Lower lobe of right lung (tissue), 2 donors: ENCODE results near the gene ABO. TPM values are rescaled to one million over a fixed set of nuclear protein-coding genes. Genes with fewer than 3 reads are reported as not detected.
"Not testable (repeated sequence)": the region's sequence is repeated elsewhere in the genome, so short reads cannot be mapped to it uniquely, and the experiment has no call there.

Experiments
- ATAC-seq, 2 donors: fragments of 200-7000 bp; cut with Tn5 transposase; one replicate each; pipeline ENCODE4 v1.9.1; 2020 to 2022; ENCODE audit warnings: mild to moderate bottlenecking in 2 of 2, moderate library complexity in 2 of 2
- DNase-seq: peaks from one replicate; pipeline ENCODE4 v3.0.0-alpha.2; 2020
- H3K27ac ChIP-seq: fragments of 200-600 bp; one replicate; pipeline ENCODE4 v1.8.0; 2022
- H3K27me3 ChIP-seq: fragments of 200-600 bp; one replicate; pipeline ENCODE4 v1.8.0; 2022; ENCODE audit warnings: low read depth
- H3K36me3 ChIP-seq: fragments of 200-600 bp; one replicate; pipeline ENCODE4 v1.8.0; 2022; ENCODE audit warnings: mild to moderate bottlenecking
- H3K4me1 ChIP-seq: fragments of 200-600 bp; one replicate; pipeline ENCODE4 v1.8.0; 2022
- H3K4me3 ChIP-seq: fragments of 200-600 bp; one replicate; pipeline ENCODE4 v1.8.0; 2022; ENCODE audit warnings: mild to moderate bottlenecking
- H3K9me3 ChIP-seq: fragments of 200-600 bp; one replicate; pipeline ENCODE4 v1.8.0; 2022
- CTCF ChIP-seq: fragments of 200-600 bp; IDR thresholded peaks from one replicate; pipeline ENCODE4 v1.8.0; 2022; ENCODE audit warnings: antibody characterized with exemption, mild to moderate bottlenecking
- intact Hi-C: fragments of 100-400 bp; cut with DNase I; formaldehyde crosslinking; loops from one replicate; pipeline ENCODE4 v1.11.0; 2022
- total RNA-seq: library from RNA; stranded (reverse); fragmentation: NEBNext Ultra II Directional; extraction: Animal tissue kit (Norgen Biotek cat#: 25700); gene quantifications from one replicate; pipeline ENCODE4 v1.2.1, GENCODE V29; 2021
- donor health status: DM: no; HTN: yes; CAD: no; lungs with severe emphysema.

Gene ABO
- total RNA-seq, 1 donor from 2014 or later: 25.0 TPM

GRCh38 chr9:133276001-133276884 is 1.2 kb upstream of the ABO start:
- no peaks in the 10 kb centered on the region for H3K9me3 ChIP-seq
- intact Hi-C loops: no loop called here
- DNase-seq (no peak), ATAC-seq (no peak)
- no peaks in the 10 kb centered on the region for H3K4me1 ChIP-seq
- no peak for TF ChIP-seq CTCF
- H3K27ac ChIP-seq: peak overlapping the region; percentile 79
- H3K36me3 ChIP-seq: no peaks in the 10 kb centered on the region
- peaks cover 35% of the 10 kb centered on the region for H3K27me3 ChIP-seq
- H3K4me3 ChIP-seq: peak overlapping the region; percentile 60

GRCh38 chr9:133274236-133275104 is 531 bp downstream of the ABO start:
- H3K27ac ChIP-seq: peak overlapping the region; percentile 79
- DNase-seq (no peak), ATAC-seq (peak; percentile 44 to 62)
- H3K4me3 ChIP-seq: peak overlapping the region; percentile 60
- no peaks in the 10 kb centered on the region for H3K9me3 ChIP-seq
- H3K36me3 ChIP-seq: no peaks in the 10 kb centered on the region
- H3K4me1 ChIP-seq: no peaks in the 10 kb centered on the region
- intact Hi-C loops: no loop called here
- H3K27me3 ChIP-seq: peaks cover 35% of the 10 kb centered on the region
- TF ChIP-seq CTCF: no peak

- H3K9me3 ChIP-seq: no peaks in the 10 kb centered on the region
- H3K27me3 ChIP-seq: peaks cover 35% of the 10 kb centered on the region
- intact Hi-C loops: no loop called here
- H3K4me1 ChIP-seq: no peaks in the 10 kb centered on the region
- TF ChIP-seq CTCF: no peak
- peak; percentile 36 to 42 for ATAC-seq
- peak overlapping the region; percentile 79 for H3K27ac ChIP-seq
- DNase-seq: no peak
- H3K36me3 ChIP-seq: no peaks in the 10 kb centered on the region
- H3K4me3 ChIP-seq: peak overlapping the region; percentile 60
Measured at GRCh38 chr9:133273819-133274218, 1.2 kb downstream of the ABO start.

- no peak for TF ChIP-seq CTCF
Measured at GRCh38 chr9:133273098-133273497, 1.9 kb downstream of the ABO start.

GRCh38 chr9:133269537-133270362 is 5.3 kb downstream of the ABO start:
- TF ChIP-seq CTCF: no peak
- ATAC-seq: no peak
- no peak for DNase-seq
- Histone ChIP-seq H3K9me3 (no peaks in the 10 kb centered on the region), H3K27me3 (peaks cover 17% of the 10 kb centered on the region), H3K4me3 (no peak overlapping the region), H3K36me3 (no peaks in the 10 kb centered on the region), H3K27ac (no peak overlapping the region), H3K4me1 (no peaks in the 10 kb centered on the region)
- intact Hi-C loops: no loop called here

More at GRCh38 chr9:133273098-133273497, 1.9 kb downstream of the ABO start:
- peaks cover 35% of the 10 kb centered on the region for H3K27me3 ChIP-seq
- H3K27ac ChIP-seq: no peak overlapping the region
- H3K4me1 ChIP-seq: no peaks in the 10 kb centered on the region
- intact Hi-C loops: no loop called here
- H3K36me3 ChIP-seq: no peaks in the 10 kb centered on the region
- no peak overlapping the region for H3K4me3 ChIP-seq
- no peaks in the 10 kb centered on the region for H3K9me3 ChIP-seq
- DNase-seq (no peak), ATAC-seq (no peak)

- H3K36me3 ChIP-seq, H3K4me1 ChIP-seq, intact Hi-C loops, ATAC-seq, H3K4me3 ChIP-seq, H3K9me3 ChIP-seq, DNase-seq, H3K27ac ChIP-seq: not testable (repeated sequence)
- H3K27me3 ChIP-seq: peaks cover 13% of the 10 kb centered on the region
Measured at GRCh38 chr9:133269136-133269535, 5.9 kb downstream of the ABO start.
